ENCODE data around the gene PNISR.

Gene PNISR

DNA sequence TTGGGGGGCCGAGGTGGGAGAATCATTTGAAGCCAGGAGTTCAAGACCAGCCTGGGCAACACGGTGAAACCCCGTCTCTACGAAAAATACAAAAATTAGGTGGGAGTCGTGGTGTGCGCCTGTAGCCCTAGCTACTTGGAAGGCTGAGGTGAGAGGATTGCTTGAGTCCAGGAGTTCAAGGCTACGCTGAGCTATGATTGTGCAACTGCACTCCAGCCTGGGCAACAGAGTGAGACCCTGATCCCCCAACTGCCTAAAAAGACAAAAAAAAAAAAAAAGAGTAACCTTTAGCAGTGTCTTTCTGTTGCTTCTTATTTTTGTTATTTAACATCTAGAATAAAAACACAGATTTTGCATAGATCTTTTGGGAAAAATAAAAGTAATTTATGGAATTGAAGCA lies 18.0 kb downstream of the PNISR start:
- peaks cover 100% of the 10 kb centered on the region for H3K36me3 ChIP-seq (ENCODE audit: control insufficient read depth, insufficient read depth, low read length)
- no peaks in the 10 kb centered on the region for H3K9me3 ChIP-seq (ENCODE audit: control insufficient read depth, insufficient read depth, low read length)

DNA sequence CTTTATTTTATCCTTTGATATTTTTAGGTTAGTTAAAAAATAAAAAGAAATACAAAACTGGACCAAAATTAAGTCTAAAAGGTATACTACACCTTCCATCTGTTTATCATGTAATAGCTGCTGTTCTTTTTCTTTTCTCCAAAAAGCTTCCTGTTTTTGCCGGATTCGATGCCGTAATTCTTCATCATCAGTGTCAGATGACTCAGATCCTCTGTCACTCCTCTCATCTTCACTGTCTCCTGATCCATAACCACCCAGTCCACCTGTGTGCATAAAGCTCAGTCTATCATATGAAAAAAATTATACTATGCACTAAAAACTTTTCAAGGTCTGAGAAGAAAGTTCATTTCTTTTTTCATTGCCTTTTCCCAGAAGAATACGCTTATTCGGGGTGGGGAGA lies 22.7 kb downstream of the PNISR start:
- Histone ChIP-seq H3K9me3 (ENCODE audit: control insufficient read depth, insufficient read depth, low read length) (no peaks in the 10 kb centered on the region), H3K4me1 (ENCODE audit: control insufficient read depth, insufficient read depth, low read length) (no peaks in the 10 kb centered on the region), H3K27ac (ENCODE audit: low read depth, low read length) (no peak overlapping the region), H3K27me3 (ENCODE audit: control insufficient read depth, insufficient read depth, low read length) (no peaks in the 10 kb centered on the region), H3K4me3 (ENCODE audit: low read depth, low read length) (no peak overlapping the region), H3K9ac (ENCODE audit: low read depth, low read length) (no peak overlapping the region), H3K36me3 (ENCODE audit: control insufficient read depth, insufficient read depth, low read length) (peaks cover 100% of the 10 kb centered on the region)

More for the DNA sequence above, 18.0 kb downstream of the PNISR start:
- Histone ChIP-seq H3K27me3 (ENCODE audit: control insufficient read depth, insufficient read depth, low read length) (no peaks in the 10 kb centered on the region), H3K4me1 (ENCODE audit: control insufficient read depth, insufficient read depth, low read length) (no peaks in the 10 kb centered on the region), H3K4me3 (ENCODE audit: low read depth, low read length) (no peak overlapping the region), H3K9ac (ENCODE audit: low read depth, low read length) (no peak overlapping the region), H3K27ac (ENCODE audit: low read depth, low read length) (no peak overlapping the region)

DNA sequence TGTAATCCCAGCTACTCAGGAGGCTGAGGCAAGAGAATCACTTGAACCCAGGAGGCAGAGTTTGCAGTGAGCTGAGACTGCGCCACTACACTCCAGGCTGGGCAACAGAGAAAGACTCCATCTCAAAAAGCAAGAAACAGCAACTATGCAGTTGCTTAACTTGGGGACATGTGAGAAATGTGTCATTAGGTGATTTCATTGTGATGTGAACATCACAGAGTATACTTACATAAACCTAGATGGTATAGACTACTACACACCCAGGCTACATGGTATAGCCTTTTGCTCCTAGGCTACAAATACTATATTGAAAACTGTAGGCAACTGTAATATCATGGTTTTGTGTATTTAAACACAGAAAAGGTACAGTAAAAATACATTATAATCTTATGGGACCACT lies 27.8 kb downstream of the PNISR start:
- H3K4me3 ChIP-seq (ENCODE audit: low read depth, low read length) = no peak overlapping the region
- H3K9ac ChIP-seq (ENCODE audit: low read depth, low read length) = no peak overlapping the region
- H3K9me3 ChIP-seq (ENCODE audit: control insufficient read depth, insufficient read depth, low read length) = no peaks in the 10 kb centered on the region
- H3K36me3 ChIP-seq (ENCODE audit: control insufficient read depth, insufficient read depth, low read length) = peaks cover 52% of the 10 kb centered on the region
- no peak overlapping the region for H3K27ac ChIP-seq (ENCODE audit: low read depth, low read length)
- no peaks in the 10 kb centered on the region for H3K27me3 ChIP-seq (ENCODE audit: control insufficient read depth, insufficient read depth, low read length)
- H3K4me1 ChIP-seq (ENCODE audit: control insufficient read depth, insufficient read depth, low read length) = peaks cover 7% of the 10 kb centered on the region

DNA sequence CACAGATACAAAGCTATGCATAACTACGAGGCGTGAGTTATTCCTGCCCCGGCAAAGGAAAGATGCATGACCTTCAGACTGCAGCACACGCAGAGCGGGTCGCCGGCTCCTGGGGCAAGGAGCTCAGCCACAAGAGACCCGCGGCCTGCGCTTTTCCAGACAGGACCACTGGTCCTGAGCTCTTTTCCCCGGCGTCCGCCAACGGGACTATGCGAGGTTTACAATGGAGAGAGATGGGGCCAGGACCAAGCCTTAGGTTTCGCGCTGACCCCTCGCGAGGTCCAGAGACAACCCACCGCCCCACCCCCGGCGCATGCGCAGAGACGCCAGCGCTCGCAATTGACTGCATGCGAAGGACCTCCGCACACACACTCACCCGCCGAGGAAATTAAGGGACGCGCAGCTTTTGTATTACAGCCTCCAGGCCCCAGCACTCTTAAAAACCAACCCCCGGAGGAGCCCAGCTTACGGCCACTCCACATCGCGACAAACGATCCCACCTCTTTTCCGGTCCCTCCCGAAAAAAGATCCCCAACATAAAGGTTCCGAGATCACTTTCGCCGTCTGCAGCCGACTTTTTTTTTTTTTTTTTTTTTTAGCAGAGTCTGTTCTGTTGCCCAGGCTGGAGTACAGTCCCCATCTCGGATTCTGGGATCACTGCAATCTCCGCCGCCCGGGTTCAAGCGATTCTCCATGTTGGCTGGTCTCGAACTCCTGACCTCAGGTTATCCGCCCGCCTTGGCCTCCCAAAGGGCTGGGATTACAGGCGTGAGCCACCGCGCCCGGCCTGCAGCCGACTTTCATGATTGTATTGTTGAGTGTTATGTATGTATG lies 31.2 kb downstream of the PNISR start, which contains the start of gene COQ3:
Gene COQ3 (minus strand): TSS at position 498 of the 834 bp plus-strand sequence. CDS start 16 bp downstream, at position 482.
- Histone ChIP-seq H3K4me1 (ENCODE audit: control insufficient read depth, insufficient read depth, low read length) (peaks cover 7% of the 10 kb centered on the region), H3K4me3 (ENCODE audit: low read depth, low read length) (peak within 1 kb of the TSS; percentile 97), H3K9ac (ENCODE audit: low read depth, low read length) (peak within 1 kb of the TSS; percentile 90), H3K27me3 (ENCODE audit: control insufficient read depth, insufficient read depth, low read length) (no peaks in the 10 kb centered on the region), H3K9me3 (ENCODE audit: control insufficient read depth, insufficient read depth, low read length) (no peaks in the 10 kb centered on the region), H3K36me3 (ENCODE audit: control insufficient read depth, insufficient read depth, low read length) (peaks cover 19% of the 10 kb centered on the region), H3K27ac (ENCODE audit: low read depth, low read length) (peak within 1 kb of the TSS; percentile 95)

DNA sequence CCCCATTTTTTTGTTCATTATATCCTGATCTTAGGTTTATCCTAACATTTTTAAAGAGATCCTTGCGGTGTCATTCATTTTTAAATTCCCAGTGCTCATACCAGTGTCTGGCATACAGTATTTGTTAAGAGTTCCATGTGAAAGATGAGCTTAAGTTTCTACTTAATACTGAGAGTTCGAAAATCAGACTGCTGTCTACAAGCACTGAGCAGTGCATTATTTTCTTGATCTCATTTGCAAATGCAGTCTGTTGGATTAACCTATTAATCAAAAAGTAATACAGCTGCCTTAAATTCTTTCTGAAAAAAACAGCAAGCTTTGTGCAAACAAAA lies 31.8 kb downstream of the PNISR start:
- H3K27ac ChIP-seq (ENCODE audit: low read depth, low read length) = peak overlapping the region; percentile 95
- H3K4me3 ChIP-seq (ENCODE audit: low read depth, low read length) = peak overlapping the region; percentile 97
- H3K27me3 ChIP-seq (ENCODE audit: control insufficient read depth, insufficient read depth, low read length) = no peaks in the 10 kb centered on the region
- H3K9ac ChIP-seq (ENCODE audit: low read depth, low read length) = peak overlapping the region; percentile 90
- H3K4me1 ChIP-seq (ENCODE audit: control insufficient read depth, insufficient read depth, low read length) = peaks cover 7% of the 10 kb centered on the region
- H3K9me3 ChIP-seq (ENCODE audit: control insufficient read depth, insufficient read depth, low read length) = no peaks in the 10 kb centered on the region
- H3K36me3 ChIP-seq (ENCODE audit: control insufficient read depth, insufficient read depth, low read length) = peaks cover 13% of the 10 kb centered on the region

DNA sequence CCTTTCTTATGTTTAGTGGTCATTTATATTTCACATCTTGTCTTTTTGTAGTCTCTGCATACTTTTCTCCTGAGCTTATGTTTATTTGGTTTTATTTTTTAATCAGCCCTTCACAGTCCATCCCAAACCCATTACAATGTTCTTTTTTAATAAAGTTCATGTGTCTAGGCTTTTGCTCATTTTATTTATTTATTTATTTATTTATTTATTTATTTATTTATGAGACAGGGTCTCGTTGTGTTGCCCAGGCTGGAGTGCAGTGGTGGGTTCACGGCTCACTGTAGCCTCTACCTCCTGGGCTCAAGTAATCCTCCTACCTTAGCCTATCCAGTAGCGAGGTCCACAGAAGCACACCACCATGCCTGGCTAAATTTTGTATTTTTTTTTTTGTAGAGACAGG lies 34.2 kb downstream of the PNISR start:
- Histone ChIP-seq H3K4me3 (ENCODE audit: low read depth, low read length) (no peak overlapping the region), H3K27me3 (ENCODE audit: control insufficient read depth, insufficient read depth, low read length) (no peaks in the 10 kb centered on the region), H3K27ac (ENCODE audit: low read depth, low read length) (no peak overlapping the region), H3K36me3 (ENCODE audit: control insufficient read depth, insufficient read depth, low read length) (no peaks in the 10 kb centered on the region), H3K9ac (ENCODE audit: low read depth, low read length) (no peak overlapping the region), H3K9me3 (ENCODE audit: control insufficient read depth, insufficient read depth, low read length) (no peaks in the 10 kb centered on the region), H3K4me1 (ENCODE audit: control insufficient read depth, insufficient read depth, low read length) (peaks cover 7% of the 10 kb centered on the region)

DNA sequence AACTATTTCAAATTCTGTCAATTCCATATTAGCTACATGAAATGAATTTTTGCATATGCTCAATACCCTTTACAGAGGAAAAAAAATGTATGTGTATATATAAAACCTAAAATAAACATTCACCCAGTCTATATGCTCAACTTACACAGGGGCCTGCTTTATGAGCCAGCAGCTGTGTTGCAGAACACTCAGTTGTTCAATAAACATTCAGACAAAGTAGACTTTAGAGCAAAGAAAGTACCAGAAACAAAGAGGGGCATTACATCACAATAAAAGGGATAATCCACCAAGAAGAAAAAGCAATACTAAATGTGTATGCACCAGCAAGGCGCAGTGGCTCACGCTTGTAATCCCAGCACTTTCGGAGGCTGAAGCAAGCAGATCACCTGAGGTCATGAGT lies 40.6 kb downstream of the PNISR start:
- Histone ChIP-seq H3K27ac (ENCODE audit: low read depth, low read length) (no peak overlapping the region), H3K36me3 (ENCODE audit: control insufficient read depth, insufficient read depth, low read length) (no peaks in the 10 kb centered on the region), H3K4me3 (ENCODE audit: low read depth, low read length) (no peak overlapping the region), H3K9me3 (ENCODE audit: control insufficient read depth, insufficient read depth, low read length) (no peaks in the 10 kb centered on the region), H3K27me3 (ENCODE audit: control insufficient read depth, insufficient read depth, low read length) (no peaks in the 10 kb centered on the region), H3K4me1 (ENCODE audit: control insufficient read depth, insufficient read depth, low read length) (no peaks in the 10 kb centered on the region), H3K9ac (ENCODE audit: low read depth, low read length) (no peak overlapping the region)

DNA sequence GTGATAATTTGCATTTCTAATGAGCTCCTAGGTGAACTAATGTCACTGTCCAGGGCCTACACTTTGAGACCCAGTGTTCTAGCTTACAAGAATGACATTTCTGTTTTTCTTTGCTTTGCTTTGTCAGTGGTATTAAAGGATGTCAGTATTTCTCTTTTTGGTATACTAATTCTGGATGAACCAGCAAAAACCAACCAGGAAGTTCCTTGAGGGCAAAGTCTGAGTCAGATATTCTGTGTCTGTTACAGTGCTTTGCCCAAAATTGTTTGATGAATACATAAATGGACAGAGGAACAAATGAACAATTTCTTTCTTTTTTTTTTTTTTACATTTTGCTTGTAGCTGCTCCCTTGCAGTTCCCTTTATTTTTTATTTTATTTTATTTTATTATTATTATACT lies 46.5 kb downstream of the PNISR start:
- Histone ChIP-seq H3K4me3 (ENCODE audit: low read depth, low read length) (no peak overlapping the region), H3K27me3 (ENCODE audit: control insufficient read depth, insufficient read depth, low read length) (no peaks in the 10 kb centered on the region), H3K4me1 (ENCODE audit: control insufficient read depth, insufficient read depth, low read length) (no peaks in the 10 kb centered on the region), H3K9me3 (ENCODE audit: control insufficient read depth, insufficient read depth, low read length) (no peaks in the 10 kb centered on the region), H3K36me3 (ENCODE audit: control insufficient read depth, insufficient read depth, low read length) (no peaks in the 10 kb centered on the region), H3K9ac (ENCODE audit: low read depth, low read length) (no peak overlapping the region), H3K27ac (ENCODE audit: low read depth, low read length) (no peak overlapping the region)

DNA sequence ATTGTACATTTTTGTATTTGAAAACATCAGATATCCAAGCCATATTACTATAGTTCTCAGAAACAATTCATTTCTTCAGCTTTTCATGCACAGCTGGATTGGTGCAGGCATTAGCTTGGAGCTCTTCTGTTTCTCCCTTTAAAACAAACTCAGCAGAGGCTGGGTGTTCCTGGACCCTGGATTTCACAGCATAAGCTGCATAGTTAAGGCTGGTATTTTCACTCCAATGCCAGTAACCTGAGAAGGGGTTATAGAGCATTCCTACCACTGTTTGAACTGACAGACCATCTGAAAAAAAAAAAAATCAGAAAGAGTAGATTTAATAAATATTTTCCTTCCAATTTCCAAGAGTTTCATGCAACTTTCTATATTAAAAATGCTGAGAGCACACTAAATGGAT lies 55.6 kb downstream of the PNISR start:
- no peaks in the 10 kb centered on the region for H3K9me3 ChIP-seq (ENCODE audit: control insufficient read depth, insufficient read depth, low read length)
- no peak overlapping the region for H3K9ac ChIP-seq (ENCODE audit: low read depth, low read length)
- H3K27me3 ChIP-seq (ENCODE audit: control insufficient read depth, insufficient read depth, low read length) = no peaks in the 10 kb centered on the region
- H3K4me3 ChIP-seq (ENCODE audit: low read depth, low read length) = no peak overlapping the region
- no peak overlapping the region for H3K27ac ChIP-seq (ENCODE audit: low read depth, low read length)
- H3K36me3 ChIP-seq (ENCODE audit: control insufficient read depth, insufficient read depth, low read length) = no peaks in the 10 kb centered on the region
- H3K4me1 ChIP-seq (ENCODE audit: control insufficient read depth, insufficient read depth, low read length) = peaks cover 11% of the 10 kb centered on the region

DNA sequence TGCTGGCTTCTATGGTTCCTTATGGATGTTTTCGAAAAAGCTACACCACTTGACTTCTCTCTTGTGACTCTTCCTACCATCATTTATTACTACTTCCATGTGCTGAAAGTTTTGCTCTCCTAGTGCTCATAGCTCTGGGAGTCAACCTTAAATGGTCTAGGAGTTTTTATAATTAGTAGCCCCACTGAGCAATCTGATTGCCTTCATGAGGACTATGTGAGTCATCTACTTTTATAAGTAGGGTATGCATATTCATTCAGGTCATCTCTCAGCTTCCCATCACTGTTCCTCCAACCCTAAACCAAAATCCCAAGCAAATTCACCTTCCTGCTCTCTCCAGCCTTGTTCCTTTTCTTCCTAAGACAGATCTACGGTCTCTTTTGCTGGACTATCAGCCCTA lies 58.3 kb downstream of the PNISR start:
- Histone ChIP-seq H3K4me3 (ENCODE audit: low read depth, low read length) (no peak overlapping the region), H3K36me3 (ENCODE audit: control insufficient read depth, insufficient read depth, low read length) (no peaks in the 10 kb centered on the region), H3K27ac (ENCODE audit: low read depth, low read length) (no peak overlapping the region), H3K27me3 (ENCODE audit: control insufficient read depth, insufficient read depth, low read length) (no peaks in the 10 kb centered on the region), H3K9ac (ENCODE audit: low read depth, low read length) (no peak overlapping the region), H3K9me3 (ENCODE audit: control insufficient read depth, insufficient read depth, low read length) (no peaks in the 10 kb centered on the region), H3K4me1 (ENCODE audit: control insufficient read depth, insufficient read depth, low read length) (peaks cover 11% of the 10 kb centered on the region)

DNA sequence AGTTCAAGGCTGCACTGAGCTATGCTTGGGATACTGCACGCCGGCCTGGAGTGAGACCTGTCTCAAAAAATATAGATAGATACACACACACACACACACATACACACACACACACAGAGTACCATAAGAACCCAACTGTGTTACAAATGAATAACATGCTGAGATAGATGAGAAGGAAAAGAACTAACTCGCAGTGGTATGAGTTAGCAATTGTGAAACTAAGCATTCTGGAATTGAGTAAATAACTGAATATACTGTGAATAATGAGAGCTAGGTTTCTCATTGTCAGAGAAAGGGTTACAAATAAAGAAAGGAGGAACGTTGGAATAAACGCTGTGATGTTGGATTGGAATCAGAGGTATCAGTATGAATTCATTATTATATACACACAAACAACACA lies 61.1 kb downstream of the PNISR start:
- H3K27me3 ChIP-seq (ENCODE audit: control insufficient read depth, insufficient read depth, low read length) = no peaks in the 10 kb centered on the region
- H3K9ac ChIP-seq (ENCODE audit: low read depth, low read length) = no peak overlapping the region
- no peaks in the 10 kb centered on the region for H3K4me1 ChIP-seq (ENCODE audit: control insufficient read depth, insufficient read depth, low read length)
- H3K9me3 ChIP-seq (ENCODE audit: control insufficient read depth, insufficient read depth, low read length) = no peaks in the 10 kb centered on the region
- no peaks in the 10 kb centered on the region for H3K36me3 ChIP-seq (ENCODE audit: control insufficient read depth, insufficient read depth, low read length)
- no peak overlapping the region for H3K4me3 ChIP-seq (ENCODE audit: low read depth, low read length)
- no peak overlapping the region for H3K27ac ChIP-seq (ENCODE audit: low read depth, low read length)

Data from HUES48 (cell line).